KMS-11 (cell line): Measurements from ENCODE around the gene NCKIPSD.

Experiments used
- H2AFZ ChIP-seq: fragments of 200-600 bp; sonication (generic); 2 replicates; pipeline ENCODE4 v1.6.1; 2016; ENCODE audit warnings: antibody characterized with exemption, mixed run types, low read depth
- H3K27ac ChIP-seq: fragments of 200-600 bp; sonication (generic); 2 replicates; pipeline ENCODE4 v1.6.1; 2016; ENCODE audit warnings: mild to moderate bottlenecking, mixed run types
- H3K27me3 ChIP-seq: fragments of 200-600 bp; sonication (generic); 2 replicates; pipeline ENCODE4 v1.6.1; 2017; ENCODE audit warnings: mild to moderate bottlenecking, low read depth, mixed run types, moderate library complexity; ENCODE audit not compliant: insufficient read depth
- H3K36me3 ChIP-seq: fragments of 200-600 bp; sonication (generic); 2 replicates; pipeline ENCODE4 v1.6.1; 2017; ENCODE audit warnings: mild to moderate bottlenecking, mixed run types; ENCODE audit not compliant: insufficient read depth
- H3K4me1 ChIP-seq: fragments of 200-600 bp; sonication (generic); 2 replicates; pipeline ENCODE4 v1.6.1; 2016; ENCODE audit warnings: mild to moderate bottlenecking, low read depth, mixed run types; ENCODE audit not compliant: poor library complexity, severe bottlenecking
- H3K4me2 ChIP-seq: fragments of 200-600 bp; sonication (generic); 2 replicates; pipeline ENCODE4 v1.7.0; 2016; ENCODE audit warnings: mild to moderate bottlenecking, mixed run types
- H3K4me3 ChIP-seq: fragments of 200-600 bp; sonication (generic); IDR thresholded peaks from 2 replicates; pipeline ENCODE4 v1.6.1; 2017; ENCODE audit warnings: low read depth, low read length, mixed read lengths; ENCODE audit not compliant: insufficient read depth
- H3K79me2 ChIP-seq: fragments of 200-600 bp; sonication (generic); 2 replicates; pipeline ENCODE4 v1.6.1; 2016; ENCODE audit warnings: low read depth, mixed run types; ENCODE audit not compliant: insufficient read depth
- H3K9ac ChIP-seq: fragments of 200-600 bp; sonication (generic); 2 replicates; pipeline ENCODE4 v1.6.1; 2016; ENCODE audit warnings: mild to moderate bottlenecking, mixed run types
- H4K20me1 ChIP-seq: fragments of 200-600 bp; sonication (generic); 2 replicates; pipeline ENCODE4 v1.6.1; 2016; ENCODE audit warnings: mild to moderate bottlenecking, mixed run types; ENCODE audit not compliant: insufficient read depth
- TF ChIP-seq, protein P1 (sequence below): fragments of 200-600 bp; sonication (generic); conservative IDR thresholded peaks from 2 replicates; pipeline ENCODE4 v1.6.1; 2017; ENCODE audit warnings: low read depth, mild to moderate bottlenecking, antibody characterized with exemption, low read length, moderate library complexity, mixed read lengths

NCKIPSD gene

DNA sequence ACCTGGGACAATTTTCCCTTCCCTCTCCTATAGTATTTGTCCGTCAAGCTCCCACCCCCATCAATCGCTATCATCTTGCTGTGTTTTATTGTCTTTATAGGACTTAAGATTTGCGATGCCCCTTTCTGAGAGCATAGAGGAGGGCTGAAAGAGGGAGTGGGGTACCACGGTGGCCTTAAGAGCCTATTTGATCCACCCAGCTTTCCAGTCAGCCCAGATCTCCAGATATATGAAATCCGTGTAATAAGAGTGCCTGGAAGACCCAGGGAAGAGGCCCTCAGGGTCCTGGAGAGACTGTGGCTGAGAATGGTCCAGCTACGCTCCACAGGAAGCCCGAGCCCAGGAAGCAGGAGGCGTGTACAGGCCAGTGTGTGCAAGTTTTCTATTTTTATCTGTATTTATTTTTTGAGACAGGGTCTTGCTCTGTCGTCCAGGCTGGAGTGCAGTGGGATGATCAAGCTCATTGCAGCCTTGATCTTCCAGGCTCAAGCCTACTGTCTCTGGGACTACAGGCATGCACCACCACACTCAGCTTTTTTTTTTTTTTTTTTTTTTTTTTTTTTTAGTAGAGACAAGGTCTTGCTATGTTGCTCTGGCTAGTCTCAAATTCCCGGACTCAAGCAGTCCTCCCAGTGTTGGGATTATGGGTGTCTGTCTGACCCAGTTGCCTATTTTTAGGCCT is 964 bp upstream of the NCKIPSD start:
- Histone ChIP-seq H3K27me3 (no peaks in the 10 kb centered on the region), H3K36me3 (no peaks in the 10 kb centered on the region), H3K4me3 (no peak overlapping the region), H3K9ac (no peak overlapping the region), H2AFZ (no peak overlapping the region), H3K4me2 (peak overlapping the region; percentile 21; the same call in 1 of the 2 replicates), H3K79me2 (no peaks in the 10 kb centered on the region), H3K4me1 (peaks cover 3% of the 10 kb centered on the region), H4K20me1 (no peaks in the 10 kb centered on the region), H3K27ac (no peak overlapping the region)
- TF ChIP-seq, protein P1, sequence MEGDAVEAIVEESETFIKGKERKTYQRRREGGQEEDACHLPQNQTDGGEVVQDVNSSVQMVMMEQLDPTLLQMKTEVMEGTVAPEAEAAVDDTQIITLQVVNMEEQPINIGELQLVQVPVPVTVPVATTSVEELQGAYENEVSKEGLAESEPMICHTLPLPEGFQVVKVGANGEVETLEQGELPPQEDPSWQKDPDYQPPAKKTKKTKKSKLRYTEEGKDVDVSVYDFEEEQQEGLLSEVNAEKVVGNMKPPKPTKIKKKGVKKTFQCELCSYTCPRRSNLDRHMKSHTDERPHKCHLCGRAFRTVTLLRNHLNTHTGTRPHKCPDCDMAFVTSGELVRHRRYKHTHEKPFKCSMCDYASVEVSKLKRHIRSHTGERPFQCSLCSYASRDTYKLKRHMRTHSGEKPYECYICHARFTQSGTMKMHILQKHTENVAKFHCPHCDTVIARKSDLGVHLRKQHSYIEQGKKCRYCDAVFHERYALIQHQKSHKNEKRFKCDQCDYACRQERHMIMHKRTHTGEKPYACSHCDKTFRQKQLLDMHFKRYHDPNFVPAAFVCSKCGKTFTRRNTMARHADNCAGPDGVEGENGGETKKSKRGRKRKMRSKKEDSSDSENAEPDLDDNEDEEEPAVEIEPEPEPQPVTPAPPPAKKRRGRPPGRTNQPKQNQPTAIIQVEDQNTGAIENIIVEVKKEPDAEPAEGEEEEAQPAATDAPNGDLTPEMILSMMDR: no peak

DNA sequence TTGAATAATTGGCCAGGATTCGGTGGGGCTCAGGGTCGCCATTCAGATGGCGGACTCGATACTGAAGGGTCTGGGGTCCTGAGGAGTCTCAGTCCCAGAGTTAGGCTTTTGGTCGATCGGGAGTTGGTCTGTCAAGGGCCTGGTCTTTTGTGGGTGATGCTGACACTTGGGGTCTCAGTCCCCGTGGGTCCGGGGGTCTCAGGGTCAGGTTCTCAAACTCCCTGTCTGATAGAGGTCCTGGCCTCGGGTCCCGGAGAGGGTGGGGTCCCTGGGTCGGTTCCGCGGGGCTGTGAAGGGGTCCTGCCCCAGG is 467 bp downstream of the NCKIPSD start:
- peak overlapping the region; percentile 60; the same call in 1 of the 2 replicates for H3K4me2 ChIP-seq
- no peaks in the 10 kb centered on the region for H3K36me3 ChIP-seq
- no peak overlapping the region for H3K4me3 ChIP-seq
- TF ChIP-seq, protein P1: no peak
- H3K27ac ChIP-seq: peak overlapping the region; percentile 42; the same call in 1 of the 2 replicates
- no peaks in the 10 kb centered on the region for H3K79me2 ChIP-seq
- H3K9ac ChIP-seq: peak overlapping the region; percentile 59; the same call in 1 of the 2 replicates
- no peaks in the 10 kb centered on the region for H4K20me1 ChIP-seq
- H3K27me3 ChIP-seq: no peaks in the 10 kb centered on the region
- peaks cover 3% of the 10 kb centered on the region for H3K4me1 ChIP-seq
- peak overlapping the region; percentile 61; the same call in 1 of the 2 replicates for H2AFZ ChIP-seq

DNA sequence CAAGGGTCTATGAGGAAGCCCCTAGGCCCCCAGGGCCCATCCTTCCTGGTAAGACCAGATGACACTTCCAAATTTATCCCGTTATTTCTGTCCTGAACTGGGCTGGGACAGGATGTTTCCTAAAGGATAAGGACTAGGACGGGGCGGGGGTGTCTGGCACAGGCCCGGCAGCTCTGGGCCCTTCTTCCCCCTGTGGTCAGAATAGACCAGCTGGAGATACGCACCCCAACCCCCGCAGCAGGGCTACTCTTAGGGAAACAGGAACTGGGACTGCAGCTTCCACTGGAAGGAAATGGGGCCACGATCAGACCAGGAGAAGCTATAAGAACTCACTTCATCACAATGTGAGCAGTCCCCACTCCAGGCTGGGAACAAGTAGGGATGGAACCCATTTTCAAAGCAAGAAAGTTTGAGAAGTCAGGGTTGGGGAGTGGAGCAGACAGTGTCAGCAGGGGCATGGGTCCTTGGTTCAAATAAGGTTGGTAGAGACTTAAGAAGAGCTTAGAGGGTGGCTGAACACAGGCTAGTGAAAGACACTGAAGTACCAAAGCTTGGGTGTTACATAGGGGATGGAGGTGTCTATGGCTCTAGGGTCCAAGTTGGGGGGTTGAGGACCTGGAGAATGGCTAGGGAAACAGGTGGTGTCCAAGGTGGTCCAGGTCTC is 1.1 kb downstream of the NCKIPSD start:
- Histone ChIP-seq H4K20me1 (no peaks in the 10 kb centered on the region), H3K4me1 (peaks cover 3% of the 10 kb centered on the region), H3K4me3 (no peak overlapping the region), H3K36me3 (no peaks in the 10 kb centered on the region), H3K4me2 (peak overlapping the region; percentile 36; the same call in 1 of the 2 replicates), H3K79me2 (no peaks in the 10 kb centered on the region), H3K27ac (no peak overlapping the region), H2AFZ (no peak overlapping the region), H3K9ac (no peak overlapping the region), H3K27me3 (no peaks in the 10 kb centered on the region)
- TF ChIP-seq, protein P1: no peak

DNA sequence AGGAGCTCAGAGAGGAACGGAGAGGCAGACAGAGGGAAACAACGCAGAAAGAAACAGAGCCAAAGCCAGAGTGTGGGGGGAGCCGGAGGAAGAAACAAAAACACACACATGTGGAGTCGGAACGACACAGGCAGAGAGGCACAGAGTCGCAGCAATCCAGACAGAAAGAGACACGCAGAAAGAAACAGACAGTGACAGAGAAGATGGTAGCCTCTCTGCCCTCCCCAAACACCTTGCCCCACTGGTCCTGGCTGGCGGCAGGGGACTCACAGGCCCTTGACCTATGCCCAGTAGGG is 1.7 kb downstream of the NCKIPSD start:
- no peaks in the 10 kb centered on the region for H3K27me3 ChIP-seq
- peak overlapping the region; percentile 36; the same call in 1 of the 2 replicates for H3K4me2 ChIP-seq
- H3K79me2 ChIP-seq: no peaks in the 10 kb centered on the region
- H3K27ac ChIP-seq: no peak overlapping the region
- H2AFZ ChIP-seq: no peak overlapping the region
- H3K4me1 ChIP-seq: peaks cover 3% of the 10 kb centered on the region
- no peaks in the 10 kb centered on the region for H3K36me3 ChIP-seq
- H3K4me3 ChIP-seq: no peak overlapping the region
- TF ChIP-seq, protein P1: no peak
- no peaks in the 10 kb centered on the region for H4K20me1 ChIP-seq
- no peak overlapping the region for H3K9ac ChIP-seq
